Mucosa of gallbladder (tissue), 1 donor: ENCODE data around the gene DNAAF1. TPM values are rescaled to one million over a fixed set of nuclear protein-coding genes. Genes with fewer than 3 reads are reported as not detected.
"Not testable (repeated sequence)": the region's sequence is repeated elsewhere in the genome, so short reads cannot be mapped to it uniquely, and the experiment has no call there.

Experiments
- DNase-seq: peaks from one replicate; pipeline ENCODE4 v3.0.0-alpha.2; 2020; ENCODE audit warnings: low spot score
- total RNA-seq: library from RNA; stranded (reverse); gene quantifications from one replicate; pipeline ENCODE4 v1.2.1, GENCODE V29; 2021
- donor health status: DM: no; HTN: no; CAD: no.

The DNAAF1 gene
- total RNA-seq, 1 donor from 2014 or later = 0.46 TPM

DNA sequence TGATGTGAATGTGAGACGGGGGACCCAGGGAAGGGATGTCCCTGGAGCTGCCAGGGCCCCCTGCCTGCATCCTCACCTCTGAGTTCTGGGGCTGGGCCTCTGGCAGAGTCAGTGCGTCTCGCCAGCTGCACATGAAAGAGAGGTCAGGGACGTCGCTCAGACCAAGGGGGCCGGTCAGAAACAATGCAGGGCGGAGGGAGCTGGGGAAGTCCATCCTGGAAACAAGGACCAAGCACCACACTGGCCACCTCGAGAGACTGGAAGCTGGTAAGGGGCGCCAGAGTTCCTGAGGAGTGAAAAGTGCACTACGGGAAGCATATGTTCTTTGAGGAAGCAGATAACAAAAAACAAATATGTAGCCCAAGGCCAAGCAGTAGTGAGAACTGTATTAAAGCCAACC lies 39.7 kb downstream of the DNAAF1 start:
- DNase-seq = no peak

DNA sequence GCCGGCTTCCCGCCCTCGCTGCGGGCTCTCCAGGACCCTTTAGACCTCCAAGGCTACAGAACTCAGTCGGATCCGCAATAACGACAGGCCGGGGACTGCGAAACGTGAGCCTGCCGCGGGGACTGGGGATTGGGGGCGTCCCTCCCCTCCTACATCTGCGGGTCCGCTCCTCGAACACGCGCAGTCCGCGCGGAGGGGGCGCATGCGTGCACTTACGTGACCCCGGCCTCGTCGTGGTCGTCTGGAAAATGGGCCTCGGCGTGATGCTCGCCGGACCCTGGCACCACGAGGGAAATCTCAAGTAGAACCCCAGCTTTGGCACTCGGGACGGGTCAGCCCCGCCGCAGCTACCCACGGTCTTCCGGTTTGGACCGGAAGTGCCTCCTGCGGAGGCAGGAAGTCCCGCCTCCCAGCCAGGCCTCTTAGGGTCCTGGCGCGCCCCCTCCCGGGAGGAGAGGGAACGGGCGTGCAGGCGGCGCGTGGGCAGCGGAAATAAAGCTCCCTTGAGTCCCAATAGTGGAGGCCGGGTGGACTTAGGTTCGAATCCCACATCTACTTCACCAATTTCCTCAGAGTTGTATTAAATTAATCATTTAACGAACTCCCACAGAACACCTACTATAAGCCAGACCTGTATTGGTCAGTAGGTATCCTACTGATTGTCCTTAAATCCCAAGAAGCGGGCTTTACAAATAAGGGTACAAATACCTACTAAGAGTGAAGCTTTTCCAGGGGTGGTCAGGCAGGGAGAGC lies 41.8 kb downstream of the DNAAF1 start, which contains the start of gene TAF1C:
TSS of gene TAF1C (minus strand) at position 373 of the 753 bp plus-strand sequence. CDS start 2,069 bp downstream, outside the sequence.
- peak; percentile 94 for DNase-seq

DNA sequence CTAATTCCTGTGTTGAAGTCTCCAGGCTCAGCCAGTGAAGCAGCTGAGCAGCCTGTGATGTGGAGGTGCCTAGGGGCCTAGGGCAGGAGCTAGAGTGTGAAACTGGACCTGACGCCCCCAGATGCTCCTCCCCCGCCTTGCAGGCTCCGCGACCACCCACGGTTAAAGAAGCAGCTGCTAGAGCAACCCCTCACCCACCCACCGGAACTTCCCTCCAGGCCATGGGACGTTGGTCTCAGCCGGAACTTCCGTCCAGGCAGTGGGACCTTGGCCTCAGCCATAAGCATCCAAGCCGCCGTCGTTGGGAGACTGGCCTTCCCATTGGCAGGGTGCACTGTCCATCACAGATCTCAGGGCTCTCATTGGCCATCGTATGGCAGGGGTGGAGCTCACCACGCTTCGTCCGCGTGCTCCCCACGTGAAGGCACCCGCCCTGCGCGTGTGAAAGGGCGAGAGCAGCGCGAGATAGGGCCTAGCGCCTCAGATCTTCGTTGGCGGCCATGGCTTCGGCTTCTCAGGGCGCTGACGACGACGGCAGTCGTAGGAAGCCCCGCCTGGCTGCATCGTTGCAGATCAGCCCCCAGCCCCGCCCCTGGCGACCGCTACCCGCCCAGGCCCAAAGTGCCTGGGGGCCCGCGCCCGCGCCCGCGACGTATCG lies 45.8 kb downstream of the DNAAF1 start, which contains the start of gene ADAD2:
TSS of gene ADAD2 (plus strand) at position 427 of the 658 bp plus-strand sequence. CDS start at position 501, 74 bp downstream.
- no peak for DNase-seq

DNA sequence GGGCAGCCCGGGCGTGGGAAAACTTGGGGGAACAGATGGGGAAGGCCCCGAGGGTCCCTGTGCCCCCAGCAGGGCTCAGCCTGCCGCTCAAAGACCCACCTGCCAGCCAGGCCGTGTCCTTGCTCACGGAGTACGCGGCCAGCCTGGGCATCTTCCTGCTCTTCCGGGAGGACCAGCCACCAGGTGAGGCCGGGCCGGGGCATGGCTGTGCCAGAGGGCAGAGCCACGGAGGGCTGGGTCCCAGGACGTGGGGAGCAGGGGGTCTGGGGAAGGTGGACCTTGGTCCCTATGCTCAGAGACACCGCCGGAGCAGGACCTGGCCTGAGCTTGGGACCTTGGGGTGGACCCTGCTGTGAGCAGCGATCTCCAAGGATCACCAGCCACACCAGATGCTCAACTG lies 46.4 kb downstream of the DNAAF1 start:
- no peak for DNase-seq

DNA sequence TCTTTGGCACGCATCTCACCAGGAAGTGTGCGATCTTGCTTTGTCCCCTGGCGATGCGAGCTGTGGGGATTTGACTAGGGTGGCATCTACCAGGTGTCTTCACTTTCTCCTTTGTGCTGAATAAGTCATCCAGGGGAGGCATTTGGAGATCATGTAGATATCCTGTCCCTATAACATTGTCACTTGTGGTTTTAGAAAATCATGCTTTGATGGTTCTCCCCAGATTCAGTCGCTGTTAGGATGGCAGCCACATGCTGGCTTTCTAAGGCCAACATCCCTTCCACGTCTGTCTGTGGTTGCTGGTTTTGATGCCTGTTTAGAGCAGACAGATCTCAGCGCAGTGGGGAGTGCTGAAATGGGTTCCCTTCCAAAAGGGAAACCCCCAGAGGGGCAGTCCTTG lies 48.4 kb downstream of the DNAAF1 start:
- DNase-seq = no peak

DNA sequence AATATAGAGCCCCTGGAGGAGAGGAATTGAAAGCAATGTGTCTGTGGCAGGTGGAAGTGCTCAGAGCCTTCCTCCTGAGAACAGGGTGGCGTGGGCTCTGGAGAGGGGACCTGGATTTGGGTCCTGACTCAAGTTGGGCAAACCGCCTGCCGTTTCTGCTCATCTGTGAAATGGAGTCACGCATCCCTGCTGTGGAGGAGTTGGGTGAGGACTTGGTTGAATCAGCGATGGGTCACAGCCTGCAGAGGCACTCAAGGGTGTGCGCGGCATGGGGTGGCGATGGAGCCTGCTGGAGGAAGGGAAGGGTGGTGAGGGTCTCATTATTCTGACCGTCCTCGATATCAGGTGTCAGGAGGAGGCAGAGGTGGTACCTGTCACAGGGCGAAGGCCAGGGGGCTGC lies 48.9 kb downstream of the DNAAF1 start:
- DNase-seq = no peak

DNA sequence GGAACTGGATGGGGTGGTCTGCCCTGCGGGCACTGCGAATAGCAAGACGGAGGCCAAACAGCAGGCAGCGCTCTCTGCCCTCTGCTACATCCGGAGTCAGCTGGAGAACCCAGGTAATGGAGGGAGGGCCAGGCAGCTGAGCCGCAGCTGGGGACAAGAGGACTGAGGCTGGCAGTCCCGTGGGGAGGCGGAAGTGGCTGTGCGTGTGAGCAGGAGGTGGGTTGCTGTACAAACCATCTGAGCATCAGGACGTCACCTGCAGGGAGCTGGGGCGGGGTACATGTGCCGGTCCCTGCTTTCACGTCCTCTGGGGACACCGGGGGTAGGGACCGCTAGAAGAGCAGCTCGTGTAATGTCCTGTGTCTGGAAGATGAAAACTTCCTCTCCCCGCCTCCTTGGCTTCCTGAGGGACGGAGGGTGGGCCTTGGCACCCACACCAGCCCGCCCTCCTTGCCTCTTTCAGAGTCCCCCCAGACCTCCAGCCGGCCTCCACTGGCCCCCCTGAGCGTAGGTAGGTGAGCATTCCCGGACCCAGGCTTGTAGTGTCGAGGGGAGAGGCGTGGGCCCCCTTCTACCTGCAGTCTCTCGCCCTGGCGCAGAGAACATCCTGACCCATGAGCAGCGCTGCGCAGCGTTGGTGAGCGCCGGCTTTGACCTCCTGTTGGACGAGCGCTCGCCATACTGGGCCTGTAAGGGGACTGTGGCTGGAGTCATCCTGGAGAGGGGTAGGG lies 49.5 kb downstream of the DNAAF1 start:
- DNase-seq = no peak

DNA sequence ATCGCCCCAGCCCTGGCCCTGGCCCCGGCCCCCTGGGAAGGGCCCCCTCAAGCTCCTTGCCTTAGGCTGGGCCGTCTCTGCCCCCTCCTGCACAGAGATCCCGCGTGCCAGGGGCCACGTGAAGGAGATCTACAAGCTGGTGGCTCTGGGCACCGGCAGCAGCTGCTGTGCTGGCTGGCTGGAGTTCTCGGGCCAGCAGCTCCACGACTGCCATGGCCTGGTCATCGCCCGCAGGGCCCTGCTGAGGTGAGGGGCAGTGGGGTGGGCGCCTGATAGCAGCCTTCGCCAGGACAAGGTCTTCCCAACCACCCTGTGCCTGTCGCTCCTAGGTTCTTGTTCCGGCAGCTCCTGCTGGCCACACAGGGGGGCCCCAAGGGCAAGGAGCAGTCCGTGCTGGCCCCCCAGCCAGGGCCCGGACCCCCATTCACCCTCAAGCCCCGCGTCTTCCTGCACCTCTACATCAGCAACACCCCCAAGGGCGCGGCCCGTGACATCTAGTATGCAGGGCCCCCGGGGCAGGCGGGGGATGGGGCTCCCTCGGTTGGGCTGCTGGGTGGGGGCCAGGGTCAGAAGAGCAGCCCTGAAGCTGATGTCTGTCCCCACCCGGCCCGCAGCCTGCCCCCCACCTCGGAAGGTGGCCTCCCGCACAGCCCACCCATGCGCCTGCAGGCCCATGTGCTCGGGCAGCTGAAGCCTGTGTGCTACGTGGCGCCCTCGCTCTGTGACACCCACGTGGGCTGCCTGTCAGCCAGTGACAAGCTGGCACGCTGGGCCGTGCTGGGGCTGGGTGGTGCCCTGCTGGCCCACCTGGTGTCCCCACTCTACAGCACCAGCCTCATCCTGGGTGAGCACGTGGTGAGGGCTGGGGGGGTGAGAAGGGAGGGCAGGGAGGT lies 50.3 kb downstream of the DNAAF1 start:
- no peak for DNase-seq

DNA sequence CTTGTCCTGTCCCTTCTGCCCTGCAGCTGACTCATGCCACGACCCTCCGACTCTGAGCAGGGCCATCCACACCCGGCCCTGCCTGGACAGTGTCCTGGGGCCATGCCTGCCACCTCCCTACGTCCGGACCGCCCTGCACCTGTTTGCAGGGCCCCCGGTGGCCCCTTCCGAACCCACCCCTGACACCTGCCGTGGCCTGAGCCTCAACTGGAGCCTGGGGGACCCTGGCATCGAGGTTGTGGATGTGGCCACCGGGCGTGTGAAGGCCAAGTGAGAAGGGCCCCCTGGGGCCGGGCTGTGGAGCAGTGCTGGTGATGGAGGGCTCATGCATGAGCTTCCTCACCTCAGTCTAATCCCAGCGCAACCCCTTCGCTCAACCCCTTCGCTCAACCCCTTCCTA lies 51.0 kb downstream of the DNAAF1 start:
- no peak for DNase-seq

DNA sequence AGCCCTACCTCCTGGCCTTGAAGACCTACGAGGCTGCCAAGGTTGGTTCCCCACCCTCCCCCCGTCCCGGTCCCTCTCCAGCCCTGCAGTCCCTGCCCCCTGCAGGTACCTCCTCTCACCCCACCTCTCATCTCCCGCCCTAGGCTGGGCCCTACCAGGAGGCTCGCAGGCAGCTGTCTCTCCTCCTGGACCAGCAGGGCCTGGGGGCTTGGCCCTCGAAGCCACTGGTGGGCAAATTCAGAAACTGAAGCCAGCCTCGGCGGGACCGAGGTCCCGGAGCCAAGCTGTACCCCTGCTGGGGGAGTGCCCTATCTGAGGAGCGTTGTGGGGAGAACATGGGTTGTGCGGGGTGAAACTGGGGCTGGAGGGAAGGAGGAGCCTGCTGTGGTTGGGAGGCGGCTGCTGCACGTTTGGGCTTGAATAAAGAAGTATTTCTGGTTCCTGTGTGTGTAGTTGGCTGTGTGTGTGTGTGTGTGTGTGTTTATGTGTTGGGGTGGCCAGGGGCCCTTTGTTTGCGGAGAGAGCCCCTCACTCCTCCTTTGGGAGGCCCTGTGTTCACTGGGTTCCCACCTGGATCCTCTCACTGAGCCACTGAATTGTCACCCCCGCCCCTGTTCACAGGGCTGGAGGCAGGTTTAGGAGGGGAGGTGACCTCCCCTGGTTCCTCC lies 51.8 kb downstream of the DNAAF1 start:
- no peak for DNase-seq

DNA sequence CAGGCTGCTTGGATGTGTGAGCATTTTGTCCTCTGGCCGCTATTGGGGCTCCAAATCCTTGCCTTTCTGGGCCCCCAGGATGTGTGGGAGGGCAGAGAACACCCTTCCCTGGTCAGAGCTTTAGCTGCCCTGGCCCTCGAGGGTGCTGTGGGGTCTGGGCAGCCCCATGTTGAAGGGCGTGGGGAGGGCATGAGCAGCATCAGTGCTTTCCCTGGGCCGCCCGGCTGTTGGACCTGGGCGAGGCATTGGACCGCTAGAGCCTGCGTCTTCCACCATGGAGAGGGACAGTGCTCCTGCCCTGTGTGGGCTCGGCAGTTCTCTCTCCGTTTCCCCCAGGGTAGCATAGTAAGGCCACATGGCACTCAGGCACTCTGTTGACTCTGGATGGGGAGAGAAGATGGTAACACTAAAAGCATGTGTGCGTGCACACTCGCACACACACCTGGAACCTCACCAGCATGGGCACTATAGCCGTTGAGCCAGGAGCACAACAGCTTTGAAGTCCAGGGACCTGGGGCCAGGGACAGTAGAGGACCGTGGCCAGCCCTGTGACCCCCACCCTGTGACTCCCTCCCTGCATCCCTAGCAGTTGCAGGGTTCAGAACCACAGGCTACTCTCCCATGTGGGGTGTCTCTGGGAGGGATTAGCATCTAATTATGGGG lies 52.5 kb downstream of the DNAAF1 start:
- no peak for DNase-seq

DNA sequence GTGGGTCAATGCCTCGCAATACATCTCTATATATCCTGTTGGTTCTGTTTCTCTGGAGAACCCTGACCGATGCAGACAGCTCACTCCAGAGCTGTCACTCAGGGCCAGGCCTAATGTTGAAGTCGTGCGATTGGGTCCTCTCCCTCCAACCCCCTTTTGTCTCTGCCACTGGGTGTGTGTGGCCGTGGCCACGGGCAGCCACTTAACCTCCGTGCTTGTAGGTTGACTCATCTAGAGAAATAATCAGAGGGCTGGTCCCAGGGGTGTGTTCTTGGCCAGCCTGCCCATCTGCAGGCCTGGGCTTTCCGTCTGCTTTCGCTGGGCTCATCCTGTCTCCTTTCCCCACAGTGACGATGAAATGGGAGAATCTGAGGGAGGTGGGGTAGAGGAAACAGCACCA lies 53.3 kb downstream of the DNAAF1 start:
- DNase-seq = no peak

DNA sequence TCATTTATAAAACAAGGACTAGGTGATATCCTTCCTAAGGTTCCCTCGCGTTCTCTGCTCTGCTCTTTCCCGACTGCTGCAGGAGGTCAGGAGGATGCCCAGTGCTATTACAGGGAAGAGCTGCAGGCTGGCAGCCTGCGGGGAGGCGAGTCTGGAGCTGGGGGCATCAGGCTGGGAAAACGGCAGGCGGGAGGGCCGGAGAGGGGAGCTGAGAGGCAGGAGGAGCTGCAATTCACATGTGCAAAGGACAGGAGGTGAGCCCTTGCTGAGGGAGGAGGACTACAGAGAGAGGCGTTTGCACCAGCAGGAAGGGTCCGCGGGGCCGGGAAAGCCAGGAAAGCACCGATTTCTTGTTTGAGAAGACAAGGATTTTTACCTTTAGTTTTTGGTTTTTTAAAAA lies 54.0 kb downstream of the DNAAF1 start:
- no peak for DNase-seq

DNA sequence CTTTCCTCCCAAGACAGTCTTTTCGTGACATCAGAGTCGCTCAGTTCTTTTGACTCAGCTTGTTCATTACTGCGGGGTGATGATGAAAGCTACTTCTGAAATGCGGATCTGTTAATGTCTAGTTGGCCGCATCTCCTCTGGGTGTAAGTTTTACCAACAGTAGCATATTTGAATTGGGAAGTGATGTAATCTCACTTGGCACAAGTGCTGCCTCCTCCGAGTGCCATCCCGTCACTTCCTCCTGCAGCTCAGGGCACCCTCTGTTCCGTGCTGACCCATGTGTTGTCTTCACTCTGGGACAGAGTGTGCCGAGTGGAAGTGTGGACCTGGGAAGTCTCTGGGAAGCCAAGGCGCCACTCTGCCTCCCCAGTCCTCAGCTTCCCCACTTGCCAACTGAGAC lies 54.8 kb downstream of the DNAAF1 start:
- no peak for DNase-seq

DNA sequence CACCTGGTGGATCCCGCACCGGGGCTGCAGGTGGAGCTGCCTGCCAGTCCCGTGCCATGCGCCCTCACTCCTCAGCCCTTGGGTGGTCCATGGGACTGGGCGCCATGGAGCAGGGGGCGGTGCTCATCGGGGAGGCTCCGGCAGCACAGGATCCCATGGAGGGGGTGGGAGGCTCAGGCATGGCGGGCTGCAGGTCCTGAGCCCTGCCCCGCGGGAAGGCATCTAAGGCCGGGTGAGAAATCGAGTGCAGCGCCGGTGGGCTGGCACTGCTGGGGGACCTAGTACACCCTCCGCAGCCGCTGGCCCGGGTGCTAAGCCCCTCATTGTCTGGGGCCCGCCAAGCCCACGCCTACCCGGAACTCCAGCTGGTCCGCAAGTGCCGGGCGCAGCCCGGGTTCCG lies 59.4 kb downstream of the DNAAF1 start:
- not testable (repeated sequence) for DNase-seq

DNA sequence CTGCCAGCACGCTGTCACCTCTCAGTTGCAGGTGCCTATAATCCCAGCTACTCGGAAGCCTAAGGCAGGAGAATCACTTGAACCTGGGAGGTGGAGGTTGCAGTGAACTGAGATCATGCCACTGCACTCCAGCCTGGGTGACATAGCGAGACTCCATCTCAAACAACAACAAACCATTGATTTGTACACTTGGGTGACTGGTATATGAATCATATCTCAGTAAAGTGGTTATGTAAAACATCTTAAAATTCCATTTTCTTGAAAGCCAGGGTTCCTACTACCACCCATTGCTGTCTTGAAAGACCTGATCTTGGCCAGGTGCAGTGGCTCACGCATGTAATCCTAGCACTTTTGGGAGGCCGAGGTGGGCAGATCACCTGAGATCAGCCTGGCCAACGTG lies 60.0 kb downstream of the DNAAF1 start:
- DNase-seq = not testable (repeated sequence)

DNA sequence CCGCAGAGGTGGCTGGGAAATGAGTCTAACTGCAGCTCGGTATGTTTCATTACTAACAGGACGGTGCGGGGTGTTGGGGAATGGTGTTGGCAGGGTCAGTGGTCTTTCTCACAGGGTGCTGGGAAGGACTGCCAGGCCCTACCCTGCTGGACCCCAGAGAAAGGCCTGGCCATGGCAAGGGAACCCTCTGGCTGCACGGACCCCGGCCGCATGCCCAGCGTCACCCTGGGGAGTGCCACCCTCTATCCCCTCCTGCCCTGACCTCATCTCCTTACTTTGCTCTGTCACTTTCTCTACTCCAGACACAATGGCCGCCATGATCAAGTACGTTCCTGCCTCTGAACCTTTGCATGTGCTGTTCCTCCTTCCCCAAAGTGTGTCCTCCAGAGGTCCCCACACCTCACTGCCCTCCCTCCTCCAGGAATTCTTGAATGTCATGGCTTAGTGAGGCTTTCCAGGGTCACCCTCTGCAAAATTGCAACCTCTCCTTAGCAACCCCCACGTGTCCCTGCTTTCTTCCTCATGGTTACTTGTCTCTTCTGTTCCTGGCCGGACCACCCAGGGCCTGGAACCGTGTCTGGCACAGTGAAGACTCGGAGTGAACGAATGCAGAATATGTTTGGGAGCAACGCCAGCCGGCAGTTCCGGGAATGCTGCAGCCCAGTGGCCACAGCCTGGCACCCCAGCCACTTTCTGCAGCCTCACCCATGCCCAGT lies 61.0 kb downstream of the DNAAF1 start:
- no peak for DNase-seq

DNA sequence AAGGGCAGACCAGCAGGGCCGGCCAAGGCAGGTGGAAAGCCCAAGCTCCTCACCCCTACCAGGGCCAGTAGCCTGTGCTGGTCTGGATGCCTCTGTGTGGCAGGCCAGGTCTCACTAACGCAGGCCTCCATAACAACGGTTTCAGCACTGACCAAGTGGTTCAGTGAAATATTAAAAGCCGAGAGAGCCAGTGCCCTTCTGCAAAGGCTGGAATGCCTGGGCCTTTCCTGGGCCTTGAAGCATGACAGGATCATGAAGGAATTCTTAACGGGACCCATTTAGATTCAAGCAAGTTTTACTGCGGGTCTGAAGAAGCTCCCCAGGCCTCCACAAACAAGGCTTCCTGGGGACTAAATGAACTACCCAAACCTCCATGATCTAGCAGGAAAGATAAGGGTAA lies 62.1 kb downstream of the DNAAF1 start:
- DNase-seq = no peak

DNA sequence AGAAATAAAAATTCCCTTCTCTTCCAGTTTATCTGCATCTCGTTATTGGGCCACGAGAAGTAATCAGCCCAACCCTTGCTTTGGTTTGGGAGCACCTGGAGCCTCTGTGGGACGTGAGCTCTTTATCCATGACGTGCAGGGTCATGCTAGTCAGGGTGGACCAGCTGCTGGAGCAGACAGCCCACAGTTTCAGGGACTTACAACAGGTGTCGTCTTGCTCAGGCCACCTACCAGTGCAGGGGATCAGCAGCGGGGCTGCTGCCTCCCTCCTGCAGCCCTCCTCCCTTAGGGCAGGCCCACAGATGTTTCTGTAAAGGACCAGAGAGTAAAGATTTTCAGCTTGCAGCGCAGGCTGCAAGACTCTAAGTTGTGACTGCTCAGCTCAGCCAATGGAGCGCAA lies 62.8 kb downstream of the DNAAF1 start:
- DNase-seq = no peak

DNA sequence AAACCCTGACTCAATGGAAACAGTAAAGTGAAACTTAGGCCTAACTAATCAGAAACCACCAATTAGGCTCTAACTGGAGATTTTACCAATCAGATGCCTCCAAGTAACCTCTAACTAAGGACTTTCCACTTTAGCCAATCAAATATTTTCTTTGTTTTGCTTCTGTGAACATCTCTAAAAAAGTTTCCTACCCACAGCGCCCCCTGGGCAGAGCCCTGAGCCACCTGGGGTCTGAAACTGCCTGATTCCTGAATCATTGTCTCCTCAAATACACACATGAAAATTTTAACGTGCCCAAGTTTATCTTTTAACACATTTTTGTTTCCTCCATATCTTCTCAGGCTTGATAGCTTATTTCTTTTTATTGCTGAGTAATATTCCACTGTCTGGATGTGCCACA lies 64.9 kb downstream of the DNAAF1 start:
- no peak for DNase-seq
